Kasumi-1 (cell line): ENCODE data around the gene LALBA.
A peak's percentile ranks its signal among the peaks of the same experiment; 100 is the strongest.
"Not testable (repeated sequence)": the region's sequence is repeated elsewhere in the genome, so short reads cannot be mapped to it uniquely, and the experiment has no call there.

ENCODE experiments used
- DNase-seq, 2 experiments: peaks; one replicate each; lab custom pipeline; 2025; lab: John Stamatoyannopoulos, UW

Gene LALBA

DNA sequence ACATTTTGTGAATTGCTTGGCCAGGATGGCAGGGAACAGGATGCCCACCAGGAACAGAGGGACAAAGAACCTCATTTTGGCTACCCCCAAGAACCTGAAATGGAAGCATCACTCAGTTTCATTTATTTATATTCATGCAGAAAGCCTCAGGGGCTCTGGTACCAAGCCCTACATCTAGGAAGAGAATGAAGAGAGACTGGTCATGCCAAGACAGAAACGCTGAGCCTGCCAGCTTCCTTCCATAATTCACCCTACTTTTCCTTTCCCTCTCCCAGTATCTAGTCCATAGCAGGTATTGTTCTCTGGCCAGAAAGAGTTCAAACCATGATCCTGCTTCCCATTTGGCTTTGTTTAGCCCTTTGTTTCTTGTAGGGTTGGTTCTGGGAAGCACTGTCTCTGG, at the start of gene LALBA:
Gene LALBA (minus strand): TSS at position 101 of the 400 bp plus-strand sequence. CDS start 26 bp downstream, at position 75.
- no peak for DNase-seq

DNA sequence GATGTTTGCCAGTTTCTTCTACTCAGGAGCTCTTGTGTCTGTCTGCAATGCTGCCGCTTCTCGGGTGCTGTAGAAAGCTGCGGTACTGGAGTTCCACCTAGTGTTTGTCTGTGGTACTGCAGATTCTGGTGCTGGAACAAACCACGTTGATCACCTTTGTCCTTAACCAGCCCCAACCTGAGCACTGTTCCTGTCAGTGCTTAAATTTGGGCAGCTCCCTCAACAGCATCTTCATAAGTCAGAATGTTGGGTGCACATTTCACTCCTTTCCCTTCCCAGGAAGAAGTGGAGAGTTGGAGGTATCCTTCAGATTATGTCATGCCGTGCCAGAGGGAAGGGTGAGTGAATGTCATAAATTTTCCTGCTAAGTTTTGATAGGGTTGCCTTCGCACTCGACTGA, 48.7 kb upstream of the LALBA start:
- DNase-seq, result peak; percentile 88 to 89

DNA sequence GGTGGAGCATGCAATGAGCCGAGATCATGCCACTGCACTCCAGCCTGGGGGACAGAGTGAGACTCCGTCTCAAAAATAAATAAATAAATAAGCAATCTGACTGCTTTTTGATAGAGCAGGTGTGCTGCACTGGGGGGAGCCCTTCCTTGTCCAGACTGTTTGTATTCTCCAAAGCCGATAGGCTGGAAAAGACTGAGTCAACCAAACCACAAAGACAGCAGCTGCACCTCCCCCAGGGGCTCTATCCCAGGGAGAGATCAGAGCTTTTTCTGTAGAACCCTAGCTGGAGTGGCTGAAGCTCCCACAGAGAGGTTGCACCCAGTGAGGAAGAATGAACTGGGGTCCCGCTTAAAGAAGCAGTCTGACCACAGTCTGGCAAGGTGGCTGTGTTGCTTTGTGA, 45.8 kb upstream of the LALBA start:
- no peak for DNase-seq

DNA sequence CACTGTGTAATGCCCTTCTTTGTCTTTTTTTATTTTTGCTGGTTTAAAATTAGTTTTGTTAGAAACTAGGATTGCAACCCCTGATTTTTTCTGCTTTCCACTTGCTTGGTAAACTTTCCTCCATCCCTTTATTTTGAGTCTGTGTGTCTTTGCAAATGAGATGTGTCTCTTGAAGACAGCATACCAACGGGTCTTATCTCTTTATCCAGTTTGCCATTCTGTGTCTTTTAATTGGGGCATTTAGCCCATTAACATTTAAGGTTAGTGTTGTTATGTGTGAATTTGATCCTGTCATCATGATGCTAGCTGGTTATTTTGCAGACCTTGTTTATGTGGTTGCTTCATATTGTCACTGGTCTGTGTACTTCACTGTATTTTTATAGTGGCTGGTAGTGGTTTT, 43.5 kb upstream of the LALBA start:
- DNase-seq, result no peak

DNA sequence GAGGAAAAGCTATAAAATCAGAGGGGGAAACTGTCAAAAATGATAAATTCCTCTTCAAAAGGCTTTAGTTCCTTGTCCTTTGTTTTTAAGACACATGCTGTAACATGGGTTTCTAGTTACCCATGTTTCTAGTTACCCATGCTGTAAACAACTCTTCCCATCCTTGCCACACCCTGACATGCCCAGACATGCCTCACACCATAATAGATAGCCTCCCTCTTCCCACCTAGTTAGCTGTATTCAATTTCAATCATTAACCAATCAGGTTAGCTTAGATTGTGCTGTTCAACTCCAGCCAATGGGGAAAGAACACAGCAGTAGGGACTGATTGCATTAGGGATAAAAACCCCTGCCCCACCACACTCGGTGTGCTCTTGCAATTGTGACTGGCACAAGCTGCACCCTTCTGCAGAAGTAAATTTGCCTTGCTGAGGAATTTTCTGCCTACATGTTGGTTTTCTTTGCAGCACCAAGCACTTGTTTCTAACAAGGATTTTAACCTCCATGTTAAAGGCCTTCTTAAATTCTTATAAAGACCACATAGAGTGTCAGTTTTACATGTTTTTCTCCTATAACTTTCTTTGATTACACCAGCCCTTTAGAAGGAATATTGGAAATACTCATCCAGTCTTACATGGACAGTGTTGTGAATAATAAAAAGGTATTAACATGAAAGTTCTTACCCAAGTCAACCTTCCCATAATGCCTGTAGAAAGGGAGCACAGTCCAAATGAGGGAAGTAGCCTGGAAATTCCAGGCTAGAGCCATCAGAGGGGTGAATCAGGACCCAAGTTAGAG, 32.5 kb upstream of the LALBA start:
- no peak for DNase-seq

DNA sequence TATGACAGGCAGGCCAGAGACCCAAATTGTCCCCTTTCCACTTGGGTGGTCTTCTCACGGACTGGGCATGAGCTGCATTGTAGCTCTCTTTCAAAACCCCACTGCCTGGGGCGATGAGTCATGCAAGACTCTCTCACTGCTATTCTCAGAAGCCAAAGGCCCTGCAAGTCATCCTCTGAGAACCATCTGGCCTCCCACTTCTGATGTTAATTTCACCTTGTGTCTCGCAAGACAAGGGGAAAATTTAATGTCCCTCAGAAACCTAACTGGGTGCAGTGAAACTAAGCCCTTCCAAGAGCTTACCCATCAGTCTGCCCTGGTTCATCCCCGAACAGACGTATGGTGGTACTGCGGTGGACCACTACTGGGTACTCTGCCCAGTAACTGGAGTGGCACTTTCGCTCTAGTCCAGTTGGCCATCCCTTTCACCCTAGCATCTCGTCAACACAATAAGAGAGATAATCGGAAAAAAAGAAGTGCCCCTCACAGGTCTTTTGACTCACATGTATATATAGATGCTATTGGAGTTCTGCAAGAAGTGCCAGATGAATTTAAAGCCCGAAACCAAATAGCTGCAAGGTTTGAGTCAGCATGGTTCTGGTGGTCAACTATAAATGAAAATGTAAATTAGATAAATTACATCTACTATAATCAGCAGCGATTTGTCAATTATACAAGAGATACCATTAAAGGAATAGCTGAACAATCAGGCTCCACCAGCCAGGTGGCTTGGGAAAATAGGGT, 31.3 kb upstream of the LALBA start:
- no peak for DNase-seq

DNA sequence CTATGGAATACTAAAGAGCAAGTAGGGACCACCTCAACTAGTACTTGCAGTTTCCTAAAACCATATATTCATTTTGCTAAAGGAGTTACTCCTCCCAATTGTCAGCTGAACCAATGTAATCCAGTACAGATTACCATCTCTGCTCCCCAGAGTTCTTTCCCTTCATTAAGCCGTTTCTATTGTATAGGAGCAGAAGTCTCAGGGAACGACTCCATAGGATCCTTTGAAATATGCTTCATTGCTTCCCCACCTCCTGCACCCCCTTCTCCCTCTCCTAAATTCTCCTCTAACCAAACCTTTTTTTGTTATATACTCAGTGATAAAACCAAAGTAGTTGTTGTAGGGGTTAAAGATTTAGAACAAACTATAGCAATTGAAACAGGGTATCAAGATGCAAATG, 30.7 kb upstream of the LALBA start:
- no peak for DNase-seq

DNA sequence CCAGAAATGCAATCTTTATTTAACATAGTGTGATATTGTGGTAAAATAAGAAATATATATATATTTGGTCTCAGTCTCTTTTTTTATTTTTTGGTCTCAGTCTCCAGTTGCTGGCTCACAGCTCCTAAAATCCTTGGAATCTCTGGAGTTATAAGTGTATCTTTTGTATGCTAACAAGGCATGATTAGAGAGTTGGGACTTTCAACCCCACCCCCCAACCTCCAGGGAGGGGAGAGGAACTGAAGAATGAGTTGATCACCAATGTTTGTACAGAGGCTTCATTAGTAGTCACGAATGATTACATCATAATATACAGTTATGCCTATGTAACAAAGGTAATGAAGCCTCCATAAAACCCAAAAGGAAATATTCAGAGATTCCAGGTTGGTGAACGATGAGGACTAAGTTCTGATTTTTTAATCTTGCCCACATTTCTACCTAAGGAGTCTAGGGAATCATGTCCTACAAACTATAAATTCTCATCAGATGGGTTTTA, 22.8 kb upstream of the LALBA start:
- no peak for DNase-seq

DNA sequence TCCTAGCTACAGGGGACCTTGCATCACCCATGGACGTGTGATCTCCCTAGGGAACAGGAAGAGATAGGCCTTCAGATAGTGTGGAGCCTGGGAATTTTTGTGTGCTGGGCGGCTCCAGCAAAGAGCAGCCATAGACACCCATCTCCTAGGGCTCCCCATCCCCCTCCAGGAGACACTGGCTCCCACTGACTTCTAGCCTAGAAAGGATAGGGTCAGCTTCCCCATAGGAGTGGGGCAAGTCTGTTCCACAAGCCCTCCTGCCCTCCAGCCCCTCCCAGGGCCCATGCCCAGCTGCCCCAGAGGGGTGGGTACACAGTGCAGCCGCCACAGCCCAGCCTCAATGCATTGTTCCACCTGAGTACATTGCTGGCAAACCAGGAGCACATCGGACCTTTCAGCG, 16.5 kb upstream of the LALBA start:
- DNase-seq, result no peak

DNA sequence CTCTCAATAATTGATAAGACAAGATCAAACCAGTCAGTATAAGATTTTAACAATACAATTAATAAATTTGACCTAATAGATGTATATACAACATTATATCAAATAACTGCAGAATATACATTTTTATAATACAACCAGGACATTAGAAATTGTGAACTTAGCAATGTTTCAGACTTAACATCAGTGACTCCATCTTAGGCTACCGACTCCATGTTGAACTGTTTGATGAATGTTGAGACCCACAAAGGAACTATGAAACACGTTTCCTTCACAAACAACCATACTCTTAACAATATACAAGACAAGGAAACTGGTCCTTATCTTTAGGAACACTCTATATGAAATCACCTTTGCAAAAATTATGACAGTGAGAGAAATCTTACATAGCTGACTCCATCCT, 13.9 kb upstream of the LALBA start:
- DNase-seq, result no peak

DNA sequence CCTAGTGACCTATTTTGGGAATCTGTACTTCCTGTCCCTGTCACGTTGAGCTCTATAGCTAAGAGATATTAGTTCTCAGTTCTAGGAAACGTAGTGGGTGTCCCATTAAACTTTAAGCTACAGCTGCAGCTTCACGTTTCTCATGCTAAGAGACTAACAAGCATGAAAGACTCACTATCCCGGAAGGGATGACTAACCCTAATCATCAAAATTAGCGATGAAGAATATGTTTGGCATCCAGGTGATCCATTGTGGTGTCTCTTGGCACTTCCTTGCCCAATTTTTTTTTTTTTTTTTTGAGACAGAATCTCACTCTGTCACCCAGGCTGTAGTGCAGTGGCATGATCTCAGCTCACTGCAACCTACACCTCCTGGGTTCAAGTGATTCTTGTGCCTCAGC, 11.0 kb upstream of the LALBA start:
- DNase-seq, result no peak

DNA sequence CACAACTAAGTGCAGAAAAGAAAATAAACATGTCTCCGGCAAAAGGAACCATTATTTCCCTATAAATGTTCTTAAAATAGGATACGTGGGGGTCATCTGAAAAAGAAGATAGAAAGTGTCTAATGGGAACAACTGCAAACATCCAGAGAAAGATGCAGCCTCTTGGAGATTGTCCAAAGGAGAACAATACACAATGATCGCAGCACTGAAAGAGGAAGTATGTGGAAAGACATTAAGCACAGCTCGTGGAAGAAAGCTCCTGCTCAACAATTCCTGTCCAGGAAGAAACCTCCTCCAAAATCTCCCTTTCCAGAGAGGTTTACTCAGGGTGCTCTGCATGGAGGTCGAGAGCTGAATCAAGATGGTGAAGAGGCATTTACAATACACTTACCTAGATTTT, 2.5 kb upstream of the LALBA start:
- DNase-seq, result peak; percentile 50 to 61

DNA sequence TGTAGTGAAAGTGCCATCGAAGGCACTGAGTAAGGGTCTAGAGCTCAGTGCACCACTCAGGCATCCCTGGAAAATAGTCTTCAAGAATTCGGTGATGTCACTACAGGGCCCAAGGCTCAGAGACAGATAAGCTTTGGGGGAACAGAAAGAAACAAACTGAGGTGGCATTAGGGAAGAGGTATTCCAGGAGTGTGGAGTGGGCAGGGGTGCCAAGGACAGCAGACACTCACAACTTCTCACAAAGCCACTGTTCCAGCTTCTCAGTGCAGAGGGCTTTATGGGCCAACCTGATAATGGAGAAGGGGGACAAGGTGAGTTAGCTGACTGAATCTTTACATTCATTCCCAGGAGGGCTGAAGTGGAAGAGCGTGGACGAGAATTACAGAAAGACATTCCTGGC, 2.1 kb downstream of the LALBA start:
- no peak for DNase-seq

DNA sequence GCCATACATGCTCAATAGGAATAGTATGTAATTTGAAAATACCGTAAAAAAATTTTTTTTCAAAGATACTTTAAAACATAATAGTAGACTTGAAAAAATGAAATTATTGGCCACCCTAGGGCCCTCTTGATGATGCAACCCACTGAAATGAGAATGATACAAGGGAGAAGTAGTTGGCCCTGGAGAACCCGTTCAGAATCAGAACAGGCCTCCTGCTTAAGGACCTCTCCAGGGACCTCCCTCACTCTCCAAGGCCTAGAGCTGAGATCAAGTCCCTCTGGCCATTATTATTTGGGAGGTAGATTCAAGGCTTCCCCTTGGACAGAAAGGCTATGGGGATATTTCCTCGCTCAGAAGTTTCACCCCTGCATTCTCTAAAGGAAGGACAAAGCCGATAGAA, 11.9 kb downstream of the LALBA start:
- DNase-seq, result no peak

DNA sequence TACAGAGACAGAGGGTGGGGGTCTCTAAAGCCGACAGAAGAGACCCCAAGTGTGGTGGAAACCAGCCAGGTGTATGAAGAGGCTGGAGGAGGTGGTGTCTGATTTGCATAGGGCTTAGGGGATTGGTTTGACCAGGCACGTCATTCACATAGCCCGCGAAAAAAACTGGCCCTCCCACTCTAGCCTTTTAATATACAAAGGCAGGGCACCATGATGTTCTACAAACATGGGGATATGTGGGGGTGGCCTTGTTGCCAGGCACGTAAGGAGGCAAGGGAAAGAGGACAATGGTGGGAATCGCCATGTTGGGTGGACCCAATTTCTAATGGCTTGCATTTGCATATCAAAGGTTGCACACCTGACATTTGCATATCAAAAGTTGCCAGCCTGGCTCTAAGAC, 13.2 kb downstream of the LALBA start:
- no peak for DNase-seq

DNA sequence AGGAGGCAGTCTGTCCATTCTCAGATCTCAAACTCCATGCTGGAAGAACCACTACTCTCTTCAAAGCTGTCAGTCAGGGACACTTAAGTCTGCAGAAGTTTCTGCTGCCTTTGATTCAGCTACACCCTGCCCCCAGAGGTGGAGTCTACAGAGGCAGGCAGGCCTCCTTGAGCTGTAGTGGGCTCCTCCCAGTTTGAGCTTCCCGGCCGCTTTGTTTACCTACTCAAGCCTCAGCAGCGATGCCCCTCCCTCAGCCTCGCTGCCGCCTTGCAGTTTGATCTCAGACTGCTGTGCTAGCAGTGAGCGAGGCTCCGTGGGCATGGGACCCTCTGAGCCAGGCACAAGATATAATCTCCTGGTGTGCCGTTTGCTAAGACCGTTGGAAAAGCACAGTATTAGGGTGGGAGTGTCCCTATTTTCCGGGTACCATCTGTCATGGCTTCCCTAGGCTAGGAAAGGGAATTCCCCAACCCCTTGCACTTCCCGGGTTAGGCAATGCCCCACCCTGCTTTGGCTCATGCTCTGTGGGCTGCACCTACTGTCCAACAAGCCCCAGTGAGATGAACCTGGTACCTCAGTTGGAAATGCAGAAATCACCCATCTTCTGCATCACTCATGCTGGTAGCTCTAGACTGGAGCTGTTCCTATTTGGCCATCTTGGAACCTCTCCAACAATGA, 16.0 kb downstream of the LALBA start:
- not testable (repeated sequence) for DNase-seq

DNA sequence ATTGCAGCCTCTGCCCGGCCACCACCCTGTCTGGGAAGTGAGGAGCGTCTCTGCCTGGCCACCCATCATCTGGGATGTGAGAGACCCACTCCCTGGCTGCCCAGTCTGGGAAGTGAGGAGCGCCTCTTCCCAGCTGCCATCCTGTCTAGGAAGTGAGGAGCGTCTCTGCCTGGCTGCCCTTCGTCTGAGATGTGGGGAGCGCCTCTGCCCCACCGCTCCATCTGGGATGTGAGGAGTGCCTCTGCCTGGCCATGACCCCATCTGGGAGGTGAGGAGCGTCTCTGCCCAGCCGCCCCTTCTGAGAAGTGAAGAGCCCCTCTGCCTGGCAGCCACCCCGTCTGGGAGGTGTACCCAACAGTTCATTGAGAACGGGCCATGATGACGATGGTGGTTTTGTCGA, 18.2 kb downstream of the LALBA start:
- not testable (repeated sequence) for DNase-seq

DNA sequence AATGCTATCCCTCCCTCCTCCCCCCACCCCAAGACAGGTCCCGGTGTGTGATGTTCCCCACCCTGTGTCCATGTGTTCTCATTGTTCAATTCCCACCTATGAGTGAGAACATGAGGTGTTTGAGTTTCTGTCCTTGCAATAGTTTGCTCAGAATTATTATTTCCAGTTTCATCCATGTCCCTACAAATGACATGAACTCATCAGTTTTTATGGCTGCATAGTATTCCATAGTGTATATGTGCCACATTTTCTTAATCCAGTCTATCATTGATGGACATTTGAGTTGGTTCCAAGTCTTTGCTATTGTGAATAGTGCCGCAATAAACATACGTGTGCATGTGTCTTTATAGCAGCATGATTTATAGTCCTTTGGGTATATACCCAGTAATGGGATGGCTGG, 22.8 kb downstream of the LALBA start:
- DNase-seq, result not testable (repeated sequence)

DNA sequence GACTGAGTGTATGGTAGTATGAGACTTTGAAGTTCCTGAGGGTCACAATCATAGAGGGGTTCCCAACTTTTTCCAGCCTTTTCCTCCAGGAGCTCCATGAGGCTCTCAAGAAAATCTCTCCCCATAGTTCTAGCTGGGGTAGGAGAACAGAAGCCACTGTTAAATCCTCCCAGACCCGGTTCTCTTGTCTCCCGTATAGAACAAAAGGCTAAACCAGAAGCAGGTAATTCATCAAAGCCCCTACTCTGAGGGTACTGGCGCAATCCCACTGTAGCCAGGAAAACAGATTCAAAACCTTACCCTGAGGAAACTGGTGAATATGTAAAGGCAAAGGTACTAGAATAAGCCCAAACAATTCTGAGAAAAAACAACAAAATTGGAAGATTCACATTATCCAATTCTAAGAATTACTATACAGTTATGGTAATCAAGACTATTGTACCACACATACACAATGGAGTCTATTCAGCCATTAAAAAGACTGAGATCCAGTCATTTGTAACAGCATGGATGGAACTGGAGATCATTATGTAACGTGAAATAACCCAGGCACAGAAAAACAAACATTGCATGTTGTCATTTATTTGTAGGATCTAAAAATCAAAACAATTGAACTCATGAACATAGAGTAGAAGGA, 23.9 kb downstream of the LALBA start:
- DNase-seq, result no peak

DNA sequence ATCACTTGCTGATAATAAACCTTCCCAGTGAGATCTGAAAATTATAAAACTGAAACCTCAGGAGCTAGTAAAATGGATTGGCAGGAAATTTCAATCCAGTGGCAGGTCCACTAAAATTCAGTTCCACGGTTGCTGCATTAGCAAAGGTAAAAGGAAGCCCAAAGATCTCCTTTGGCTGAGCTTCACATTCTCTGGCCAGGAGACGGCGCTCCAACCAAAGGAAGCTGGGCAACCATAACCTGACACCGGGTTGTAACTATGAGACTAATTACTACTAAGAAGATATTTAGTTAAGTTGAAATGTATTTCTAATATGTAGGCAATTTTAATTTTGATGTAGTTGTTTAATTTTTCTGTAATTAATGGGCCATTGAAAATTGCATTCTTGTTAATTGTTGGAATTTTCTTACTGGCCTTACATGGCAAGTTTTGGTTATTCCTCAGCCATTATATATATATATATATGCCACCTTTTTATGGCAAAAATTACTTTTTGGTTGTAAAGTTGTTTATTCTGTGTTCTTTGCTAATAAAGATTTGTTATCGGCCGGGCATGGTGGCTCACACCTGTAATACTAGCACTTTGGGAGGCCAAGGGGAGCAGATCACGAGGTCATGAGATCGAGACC, 27.4 kb downstream of the LALBA start:
- DNase-seq, result peak; percentile 37 to 44

DNA sequence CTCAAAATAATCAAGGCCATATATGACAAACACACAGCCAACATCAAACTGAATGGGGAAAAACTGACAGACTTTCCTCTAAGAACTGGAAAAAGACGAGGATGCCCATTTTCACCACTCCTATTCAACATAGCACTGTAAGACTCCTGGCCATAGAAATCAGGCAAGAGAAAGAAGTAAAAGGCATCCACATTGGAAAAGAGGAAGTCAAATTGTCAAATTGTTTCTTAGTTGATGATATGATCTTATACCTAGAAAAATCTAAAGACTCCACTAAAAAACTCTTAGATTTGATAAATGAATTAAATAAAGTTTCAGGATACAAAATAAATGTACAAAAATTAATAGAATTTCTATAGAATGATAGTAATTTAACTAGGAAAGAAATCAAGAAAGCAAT, 33.2 kb downstream of the LALBA start:
- peak in 1 of 2 experiments; percentile 5 for DNase-seq

DNA sequence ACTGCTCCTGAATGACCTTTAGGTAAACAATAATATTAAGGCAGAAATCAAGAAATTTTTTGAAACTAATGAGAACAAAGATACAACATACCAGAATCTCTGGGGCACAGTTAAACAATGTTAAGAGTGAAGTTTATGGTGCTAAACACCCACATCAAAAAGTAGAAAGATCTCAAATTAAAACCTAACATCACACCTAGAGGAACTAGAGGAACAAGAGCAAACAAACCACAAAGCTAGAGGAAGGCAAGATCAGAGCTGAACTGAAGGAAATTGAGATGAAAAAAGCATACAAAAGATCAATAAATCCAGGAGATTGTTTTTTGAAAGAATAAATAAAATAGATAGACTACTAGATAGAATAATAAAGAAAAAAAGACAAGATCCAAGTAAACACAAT, 37.2 kb downstream of the LALBA start:
- DNase-seq, result no peak
